ENCODE results near the gene FZD10. TPM values are rescaled to one million over a fixed set of nuclear protein-coding genes. Genes with fewer than 3 reads are reported as not detected.

FZD10 gene
- total and polyA plus RNA-seq, 2 of the 8 experiments (the other 6 are each of a cell fraction or from before 2014, with no cell fraction given), result 0.11 to 0.60 TPM

- no peak for TF ChIP-seq GTF2F1 (IDR thresholded peaks at IDR 0.05; ENCODE audit: borderline replicate concordance, low read depth, low read length)
- TF ChIP-seq, protein P1, sequence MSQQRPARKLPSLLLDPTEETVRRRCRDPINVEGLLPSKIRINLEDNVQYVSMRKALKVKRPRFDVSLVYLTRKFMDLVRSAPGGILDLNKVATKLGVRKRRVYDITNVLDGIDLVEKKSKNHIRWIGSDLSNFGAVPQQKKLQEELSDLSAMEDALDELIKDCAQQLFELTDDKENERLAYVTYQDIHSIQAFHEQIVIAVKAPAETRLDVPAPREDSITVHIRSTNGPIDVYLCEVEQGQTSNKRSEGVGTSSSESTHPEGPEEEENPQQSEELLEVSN (IDR thresholded peaks at IDR 0.05), result no peak
- TF ChIP-seq, protein P2, sequence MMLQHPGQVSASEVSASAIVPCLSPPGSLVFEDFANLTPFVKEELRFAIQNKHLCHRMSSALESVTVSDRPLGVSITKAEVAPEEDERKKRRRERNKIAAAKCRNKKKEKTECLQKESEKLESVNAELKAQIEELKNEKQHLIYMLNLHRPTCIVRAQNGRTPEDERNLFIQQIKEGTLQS (IDR thresholded peaks at IDR 0.05; ENCODE audit: insufficient read depth, low read depth, low read length), result no peak
- TF ChIP-seq EP300 (IDR thresholded peaks at IDR 0.05; ENCODE audit: borderline replicate concordance in 1 of 2, low read depth in 2 of 2, low read length in 2 of 2), result no peak
- TF ChIP-seq SP4 (IDR thresholded peaks at IDR 0.05; ENCODE audit: low read length), result no peak
- no peak for TF ChIP-seq SAP30 (IDR thresholded peaks at IDR 0.05; ENCODE audit: insufficient read depth, insufficient replicate concordance, low read length)
Measured at GRCh38 chr12:130116791-130117190, 45.5 kb upstream of the FZD10 start (continued).
